H54 (cell line): ENCODE results near the gene ZNF200.
"Not testable (repeated sequence)": the region's sequence is repeated elsewhere in the genome, so short reads cannot be mapped to it uniquely, and the experiment has no call there.

Experiments
- DNase-seq: peaks from one replicate; pipeline ENCODE4 v3.0.0; 2011; ENCODE audit warnings: low spot score, mixed read lengths; ENCODE audit not compliant: insufficient read length
- FAIRE-seq: peaks from 3 replicates; lab custom pipeline; 2011; peaks lifted over from hg19 to GRCh38; lab: Jason Lieb, UNC
- POLR2A ChIP-seq: IDR thresholded peaks from 2 replicates; pipeline ENCODE4 v1.6.1; 2011; ENCODE audit warnings: low read depth, mild to moderate bottlenecking, low read length

ZNF200 gene

GRCh38 chr16:3241761-3242160 lies 6.8 kb upstream of the ZNF200 start:
- DNase-seq (no peak), FAIRE-seq (no peak)
- no peak for TF ChIP-seq POLR2A

- no peak for DNase-seq
These were observed 1.1 kb upstream of the ZNF200 start for GRCh38 chr16:3235856-3236669.

GRCh38 chr16:3234543-3234856 lies 458 bp downstream of the ZNF200 start:
- TF ChIP-seq POLR2A = no peak
- FAIRE-seq (no peak), DNase-seq (no peak)

More at GRCh38 chr16:3235856-3236669, 1.1 kb upstream of the ZNF200 start:
- TF ChIP-seq POLR2A = no peak
- FAIRE-seq = no peak

- no peak for DNase-seq
- no peak for FAIRE-seq
- TF ChIP-seq POLR2A = no peak
These were observed 10.9 kb downstream of the ZNF200 start for GRCh38 chr16:3223913-3224515.

- TF ChIP-seq POLR2A = no peak
- DNase-seq (no peak), FAIRE-seq (no peak)
These were observed 14.1 kb downstream of the ZNF200 start for GRCh38 chr16:3220839-3221238.

GRCh38 chr16:3216263-3216640 lies 18.7 kb downstream of the ZNF200 start:
- FAIRE-seq (no peak), DNase-seq (no peak)
- TF ChIP-seq POLR2A = no peak

- TF ChIP-seq POLR2A = no peak
- DNase-seq = no peak
- no peak for FAIRE-seq
These were observed 19.2 kb downstream of the ZNF200 start for GRCh38 chr16:3215601-3216262.

GRCh38 chr16:3214904-3215600 lies 19.9 kb downstream of the ZNF200 start:
- TF ChIP-seq POLR2A = no peak
- FAIRE-seq = no peak
- DNase-seq = no peak

GRCh38 chr16:3212567-3212966 lies 22.4 kb downstream of the ZNF200 start:
- DNase-seq (no peak), FAIRE-seq (no peak)
- no peak for TF ChIP-seq POLR2A

GRCh38 chr16:3212006-3212405 lies 23.0 kb downstream of the ZNF200 start:
- no peak for TF ChIP-seq POLR2A
- DNase-seq (no peak), FAIRE-seq (no peak)

GRCh38 chr16:3207086-3207953 lies 27.6 kb downstream of the ZNF200 start:
- DNase-seq (no peak), FAIRE-seq (no peak)
- TF ChIP-seq POLR2A = no peak

GRCh38 chr16:3205939-3206338 lies 29.0 kb downstream of the ZNF200 start:
- not testable (repeated sequence) for FAIRE-seq, DNase-seq

GRCh38 chr16:3202903-3203539 lies 31.9 kb downstream of the ZNF200 start:
- FAIRE-seq (no peak), DNase-seq (no peak)
- no peak for TF ChIP-seq POLR2A
